Loucy (cell line): ENCODE results near the gene CTNNAL1.

Experiments
- H2AFZ ChIP-seq: fragments of 200-600 bp; sonication (generic); 2 replicates; pipeline ENCODE4 v1.6.0; 2016; ENCODE audit warnings: antibody characterized with exemption, mild to moderate bottlenecking, low read length, moderate library complexity
- H3F3A ChIP-seq: fragments of 200-600 bp; 2 replicates; pipeline ENCODE4 v1.6.0; 2016; ENCODE audit warnings: antibody characterized with exemption, low read depth, mild to moderate bottlenecking
- H3K27me3 ChIP-seq: fragments of 200-600 bp; sonication (generic); 2 replicates; pipeline ENCODE4 v1.6.1; 2014; ENCODE audit warnings: low read length, mild to moderate bottlenecking; ENCODE audit not compliant: insufficient read depth, poor library complexity, severe bottlenecking
- H3K36me3 ChIP-seq: fragments of 200-600 bp; sonication (generic); 2 replicates; pipeline ENCODE4 v1.6.1; 2016; ENCODE audit warnings: low read length; ENCODE audit not compliant: insufficient read depth
- H3K4me1 ChIP-seq: fragments of 200-600 bp; sonication (generic); 2 replicates; pipeline ENCODE4 v1.5.1; 2014; ENCODE audit warnings: low read length, mild to moderate bottlenecking; ENCODE audit not compliant: insufficient read depth, poor library complexity, severe bottlenecking
- H3K4me2 ChIP-seq: fragments of 200-600 bp; sonication (generic); 2 replicates; pipeline ENCODE4 v1.6.0; 2014; ENCODE audit warnings: antibody characterized with exemption, low read length, low read depth, mild to moderate bottlenecking; ENCODE audit not compliant: poor library complexity, severe bottlenecking
- H3K4me3 ChIP-seq: fragments of 200-600 bp; sonication (generic); 2 replicates; pipeline ENCODE4 v1.5.1; 2014; ENCODE audit warnings: low read length, mild to moderate bottlenecking, mixed read lengths; ENCODE audit not compliant: poor library complexity, severe bottlenecking
- H3K79me2 ChIP-seq: fragments of 200-600 bp; sonication (generic); 2 replicates; pipeline ENCODE4 v1.6.1; 2014; ENCODE audit warnings: low read length; ENCODE audit not compliant: insufficient read depth
- H3K9ac ChIP-seq: fragments of 200-600 bp; sonication (generic); 2 replicates; pipeline ENCODE4 v1.6.0; 2014; ENCODE audit warnings: mild to moderate bottlenecking, low read depth, low read length, moderate library complexity; ENCODE audit not compliant: poor library complexity, severe bottlenecking
- H3K9me2 ChIP-seq: fragments of 200-600 bp; sonication (generic); replicated peaks from 2 replicates; pipeline ENCODE4 v1.6.1; 2016; ENCODE audit warnings: low read depth, low read length, mixed read lengths
- H3K9me3 ChIP-seq: fragments of 200-600 bp; sonication (generic); 2 replicates; pipeline ENCODE4 v1.6.1; 2014; ENCODE audit warnings: mild to moderate bottlenecking, antibody characterized with exemption, low read length, low read depth; ENCODE audit not compliant: insufficient read depth
- H4K20me1 ChIP-seq: fragments of 200-600 bp; sonication (generic); 2 replicates; pipeline ENCODE4 v1.6.0; 2014; ENCODE audit warnings: antibody characterized with exemption, low read length, mild to moderate bottlenecking; ENCODE audit not compliant: insufficient read depth, poor library complexity, severe bottlenecking
- EZH2phosphoT487 ChIP-seq: fragments of 200-600 bp; IDR thresholded peaks from 2 replicates; pipeline ENCODE4 v1.6.1; 2018; ENCODE audit warnings: antibody characterized with exemption, mild to moderate bottlenecking, moderate library complexity, borderline replicate concordance
- TF ChIP-seq, protein P1 (sequence below): fragments of 200-600 bp; sonication (generic); conservative IDR thresholded peaks from 2 replicates; pipeline ENCODE4 v1.5.1; 2014; ENCODE audit warnings: mild to moderate bottlenecking, antibody characterized with exemption, low read length

Gene CTNNAL1

DNA sequence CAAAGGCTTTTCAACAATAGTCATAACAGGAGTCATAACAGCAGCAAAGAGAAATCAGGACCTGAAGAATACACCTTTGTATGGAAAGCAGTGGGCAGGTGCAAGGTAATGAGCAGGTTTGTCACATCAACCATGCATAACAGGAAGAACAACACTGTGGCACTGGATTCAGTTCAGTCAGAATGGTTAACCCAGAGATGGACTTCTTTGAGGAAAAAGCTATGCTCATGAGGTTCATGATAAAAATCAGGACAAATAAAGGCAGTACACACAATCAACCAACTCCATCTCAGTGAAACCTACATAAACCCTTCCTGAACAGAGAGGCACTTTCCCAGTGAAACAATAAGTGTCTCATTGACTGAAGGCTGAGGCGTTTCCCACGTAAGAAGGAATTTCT, 52.1 kb downstream of the CTNNAL1 start:
- TF ChIP-seq, protein P1, sequence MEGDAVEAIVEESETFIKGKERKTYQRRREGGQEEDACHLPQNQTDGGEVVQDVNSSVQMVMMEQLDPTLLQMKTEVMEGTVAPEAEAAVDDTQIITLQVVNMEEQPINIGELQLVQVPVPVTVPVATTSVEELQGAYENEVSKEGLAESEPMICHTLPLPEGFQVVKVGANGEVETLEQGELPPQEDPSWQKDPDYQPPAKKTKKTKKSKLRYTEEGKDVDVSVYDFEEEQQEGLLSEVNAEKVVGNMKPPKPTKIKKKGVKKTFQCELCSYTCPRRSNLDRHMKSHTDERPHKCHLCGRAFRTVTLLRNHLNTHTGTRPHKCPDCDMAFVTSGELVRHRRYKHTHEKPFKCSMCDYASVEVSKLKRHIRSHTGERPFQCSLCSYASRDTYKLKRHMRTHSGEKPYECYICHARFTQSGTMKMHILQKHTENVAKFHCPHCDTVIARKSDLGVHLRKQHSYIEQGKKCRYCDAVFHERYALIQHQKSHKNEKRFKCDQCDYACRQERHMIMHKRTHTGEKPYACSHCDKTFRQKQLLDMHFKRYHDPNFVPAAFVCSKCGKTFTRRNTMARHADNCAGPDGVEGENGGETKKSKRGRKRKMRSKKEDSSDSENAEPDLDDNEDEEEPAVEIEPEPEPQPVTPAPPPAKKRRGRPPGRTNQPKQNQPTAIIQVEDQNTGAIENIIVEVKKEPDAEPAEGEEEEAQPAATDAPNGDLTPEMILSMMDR, result no peak
- no peak for TF ChIP-seq EZH2phosphoT487
- H3K36me3 ChIP-seq, result no peaks in the 10 kb centered on the region

DNA sequence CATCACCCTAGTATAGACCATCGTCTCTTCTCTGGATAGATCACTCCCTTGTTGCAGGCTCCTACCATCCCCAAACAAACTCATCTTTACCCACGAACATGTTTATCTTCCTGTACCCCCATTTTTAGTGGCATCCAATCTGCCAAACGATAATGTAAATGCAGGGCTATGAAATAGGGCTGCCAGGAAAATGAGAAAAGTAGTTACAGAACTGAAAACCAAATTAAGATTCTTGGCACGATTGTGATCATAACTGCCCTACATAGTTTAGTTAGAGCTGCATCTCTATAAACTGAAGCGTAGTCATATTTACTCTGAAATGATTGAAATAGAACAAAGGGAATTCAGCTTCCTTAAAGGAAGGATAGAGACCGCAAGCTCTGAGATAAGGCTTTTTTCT, 53.0 kb downstream of the CTNNAL1 start:
- Histone ChIP-seq H3K9me2 (no peaks in the 10 kb centered on the region), H3K4me3 (no peak overlapping the region), H3K36me3 (no peaks in the 10 kb centered on the region), H3K79me2 (no peaks in the 10 kb centered on the region), H3F3A (no peaks in the 10 kb centered on the region), H4K20me1 (no peaks in the 10 kb centered on the region), H3K27me3 (no peaks in the 10 kb centered on the region), H2AFZ (no peak overlapping the region), H3K9ac (no peak overlapping the region), H3K9me3 (no peaks in the 10 kb centered on the region), H3K4me2 (no peak overlapping the region), H3K4me1 (no peaks in the 10 kb centered on the region)
- TF ChIP-seq EZH2phosphoT487, result no peak
- TF ChIP-seq, protein P1, result no peak

More for the DNA sequence above, 52.1 kb downstream of the CTNNAL1 start:
- H3K4me1 ChIP-seq, result no peaks in the 10 kb centered on the region
- no peak overlapping the region for H3K4me2 ChIP-seq
- H3K79me2 ChIP-seq, result no peaks in the 10 kb centered on the region
- no peaks in the 10 kb centered on the region for H3K27me3 ChIP-seq
- no peaks in the 10 kb centered on the region for H3K9me2 ChIP-seq
- H2AFZ ChIP-seq, result no peak overlapping the region
- no peak overlapping the region for H3K9ac ChIP-seq
- H3K9me3 ChIP-seq, result no peaks in the 10 kb centered on the region
- no peak overlapping the region for H3K4me3 ChIP-seq
- no peaks in the 10 kb centered on the region for H4K20me1 ChIP-seq
- no peaks in the 10 kb centered on the region for H3F3A ChIP-seq

- H3K4me1 ChIP-seq, result no peaks in the 10 kb centered on the region
- H3K27me3 ChIP-seq, result no peaks in the 10 kb centered on the region
- H3K36me3 ChIP-seq, result no peaks in the 10 kb centered on the region
- H3K9me2 ChIP-seq, result no peaks in the 10 kb centered on the region
- H3K4me3 ChIP-seq, result no peak overlapping the region
- TF ChIP-seq EZH2phosphoT487, result no peak
- TF ChIP-seq, protein P1, result no peak
- H3F3A ChIP-seq, result no peaks in the 10 kb centered on the region
- no peak overlapping the region for H3K4me2 ChIP-seq
- H2AFZ ChIP-seq, result no peak overlapping the region
- no peaks in the 10 kb centered on the region for H3K79me2 ChIP-seq
- no peaks in the 10 kb centered on the region for H4K20me1 ChIP-seq
- no peaks in the 10 kb centered on the region for H3K9me3 ChIP-seq
- H3K9ac ChIP-seq, result no peak overlapping the region
Observed at GRCh38 chr9:108956631-108957026, 56.7 kb downstream of the CTNNAL1 start.
